HG03469 (cell line): ENCODE data around the gene TUSC2.

ENCODE experiments used
- ATAC-seq: cut with Tn5 transposase; IDR thresholded peaks from one replicate; pipeline ENCODE4 v1.9.1; 2021; ENCODE audit warnings: mild to moderate bottlenecking, moderate library complexity, moderate number of reproducible peaks; ENCODE audit not compliant: unreplicated experiment

The TUSC2 gene

GRCh38 chr3:50337175-50337861 lies 9.3 kb upstream of the TUSC2 start:
- peak; percentile 43 for ATAC-seq

GRCh38 chr3:50336452-50337174 lies 8.6 kb upstream of the TUSC2 start:
- ATAC-seq, result peak; percentile 1

GRCh38 chr3:50334339-50335075 lies 6.5 kb upstream of the TUSC2 start:
- ATAC-seq, result no peak

- no peak for ATAC-seq
Measured at GRCh38 chr3:50333744-50334328, 5.8 kb upstream of the TUSC2 start.

GRCh38 chr3:50331364-50331907 lies 3.4 kb upstream of the TUSC2 start:
- ATAC-seq, result no peak

DNA sequence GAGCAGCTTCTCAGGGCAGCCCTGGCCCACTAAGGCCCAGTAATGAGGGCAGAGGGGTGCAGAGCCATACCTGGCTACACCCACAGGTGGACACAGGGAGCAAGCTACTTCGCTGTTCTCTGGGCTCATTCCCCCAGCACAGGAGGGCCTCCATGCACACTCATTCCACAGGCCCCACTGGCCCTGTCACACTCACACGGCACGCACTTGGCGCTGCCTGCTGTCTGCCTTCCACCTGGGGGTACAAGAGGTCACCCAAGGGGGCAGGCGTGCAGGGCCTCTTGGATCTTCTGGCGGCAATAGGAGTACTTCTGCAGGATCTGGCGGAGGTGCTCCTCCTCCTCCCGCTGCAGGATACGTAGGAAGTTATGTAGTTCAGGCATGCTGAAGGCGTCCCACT lies 2.3 kb upstream of the TUSC2 start:
- no peak for ATAC-seq

GRCh38 chr3:50327129-50327528 lies 894 bp downstream of the TUSC2 start:
- ATAC-seq, result no peak

DNA sequence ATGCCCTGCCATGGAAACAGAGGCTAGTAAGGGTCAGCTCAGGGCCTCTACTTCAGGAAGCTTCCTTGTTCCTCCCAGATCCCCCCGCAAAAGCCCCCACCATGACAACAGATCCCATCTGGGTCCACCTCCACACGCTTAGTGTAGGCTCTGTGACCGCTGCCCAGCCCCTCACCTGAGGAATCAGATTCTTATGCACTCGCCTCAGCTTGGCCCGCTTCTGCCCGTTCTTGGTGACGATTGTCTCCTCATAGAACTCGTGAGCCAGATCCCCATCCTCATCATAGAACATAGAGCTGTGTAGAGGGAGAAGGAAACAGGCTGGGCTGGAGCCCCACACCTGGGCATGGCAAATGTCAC lies 1.9 kb downstream of the TUSC2 start:
- ATAC-seq, result no peak

GRCh38 chr3:50325497-50326181 lies 2.4 kb downstream of the TUSC2 start:
- ATAC-seq, result no peak

GRCh38 chr3:50325113-50325480 lies 2.9 kb downstream of the TUSC2 start:
- ATAC-seq, result no peak

DNA sequence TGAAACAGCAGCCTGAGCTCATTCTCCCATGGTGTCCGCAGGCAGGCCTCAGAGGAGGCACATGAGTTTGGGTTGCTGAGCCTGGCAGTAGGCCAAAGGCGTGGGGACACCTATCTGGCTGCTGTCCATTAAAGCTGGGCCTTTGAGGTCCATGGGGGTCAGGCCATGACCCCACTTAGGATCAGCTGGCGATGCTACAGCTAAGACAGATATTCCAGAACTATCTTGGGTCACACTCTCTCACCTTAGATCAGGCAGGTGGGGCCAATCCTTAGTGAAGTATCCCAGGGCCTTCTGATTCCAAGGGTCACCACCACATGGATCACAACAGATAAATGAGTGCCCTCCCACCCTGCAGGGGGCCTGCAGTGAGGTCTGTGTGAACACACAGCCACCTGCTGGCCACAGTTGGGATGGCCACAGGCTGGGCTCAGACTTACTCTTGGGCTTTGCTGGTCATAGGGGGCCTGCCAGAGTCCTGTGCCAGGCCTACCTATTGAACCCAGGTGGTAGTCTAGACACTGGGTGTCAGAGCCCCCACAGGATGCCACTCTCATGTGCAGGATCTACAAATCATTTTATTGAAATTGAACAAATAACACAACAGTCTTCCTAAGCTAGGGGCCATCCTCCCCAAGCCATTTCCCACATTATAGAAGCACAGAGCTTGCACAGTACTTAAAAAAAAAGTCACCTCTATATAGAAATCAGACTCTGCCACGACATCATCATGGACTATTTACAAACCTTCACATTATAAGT lies 3.5 kb downstream of the TUSC2 start:
- no peak for ATAC-seq

DNA sequence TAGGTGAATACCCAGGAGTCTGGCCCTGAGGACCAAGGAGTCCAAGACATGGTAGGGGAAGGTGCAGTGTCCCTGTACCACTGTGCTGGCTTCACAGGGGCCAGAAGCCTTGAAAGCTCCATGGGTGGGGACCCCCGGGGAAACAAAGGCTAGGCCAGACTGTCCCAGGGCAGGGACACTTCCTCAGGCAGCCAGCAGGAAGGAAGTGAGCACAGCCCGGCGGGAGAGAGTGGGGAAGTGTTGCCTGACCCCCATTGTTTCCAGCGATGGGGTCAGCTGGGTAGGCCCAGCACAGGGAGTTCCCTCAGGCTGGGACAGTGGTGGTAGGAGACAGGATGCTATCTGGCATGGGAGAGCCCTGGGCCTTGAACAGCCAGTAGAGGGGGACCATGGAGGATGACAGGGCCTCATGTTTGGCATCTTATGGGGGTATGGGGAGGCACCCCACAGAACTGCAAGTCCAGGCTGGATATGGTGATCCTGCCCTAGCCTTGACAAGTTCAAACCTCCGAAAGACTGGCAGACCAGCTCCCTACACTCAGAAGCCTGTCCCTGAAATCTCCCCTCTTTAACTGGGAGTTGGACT lies 4.3 kb downstream of the TUSC2 start:
- no peak for ATAC-seq

DNA sequence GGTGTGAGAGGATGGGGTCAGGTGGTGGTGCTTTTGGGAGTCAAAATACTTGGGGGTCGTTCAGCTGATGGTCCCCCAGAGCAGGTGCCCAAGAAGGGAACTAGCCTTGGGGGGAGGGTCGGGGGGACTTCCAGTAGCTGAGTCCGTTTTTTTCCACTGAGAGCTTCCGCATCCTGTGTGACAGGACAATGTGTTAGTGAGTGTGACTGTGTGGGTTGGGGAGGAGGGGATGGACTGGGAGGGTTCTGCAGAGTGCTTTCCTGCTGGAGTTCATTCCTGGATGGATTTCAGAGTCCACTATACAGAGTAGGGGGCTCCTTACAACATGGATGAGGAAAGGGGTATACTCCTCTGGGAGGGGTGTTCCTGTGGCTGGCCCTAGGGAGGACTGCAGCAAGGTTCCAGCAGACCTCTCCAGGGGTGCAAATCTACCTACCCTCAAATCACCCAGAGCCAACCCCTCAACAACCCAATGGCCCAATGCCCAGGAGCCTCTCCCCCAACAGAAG lies 4.9 kb downstream of the TUSC2 start:
- ATAC-seq, result no peak

- no peak for ATAC-seq
Measured at GRCh38 chr3:50322386-50323091, 5.5 kb downstream of the TUSC2 start, which contains the start of gene HYAL2. HYAL2 (minus strand) TSS chr3:50322745; CDS start chr3:50320489, 2,256 bp downstream.

GRCh38 chr3:50322115-50322385 lies 6.0 kb downstream of the TUSC2 start:
- no peak for ATAC-seq

DNA sequence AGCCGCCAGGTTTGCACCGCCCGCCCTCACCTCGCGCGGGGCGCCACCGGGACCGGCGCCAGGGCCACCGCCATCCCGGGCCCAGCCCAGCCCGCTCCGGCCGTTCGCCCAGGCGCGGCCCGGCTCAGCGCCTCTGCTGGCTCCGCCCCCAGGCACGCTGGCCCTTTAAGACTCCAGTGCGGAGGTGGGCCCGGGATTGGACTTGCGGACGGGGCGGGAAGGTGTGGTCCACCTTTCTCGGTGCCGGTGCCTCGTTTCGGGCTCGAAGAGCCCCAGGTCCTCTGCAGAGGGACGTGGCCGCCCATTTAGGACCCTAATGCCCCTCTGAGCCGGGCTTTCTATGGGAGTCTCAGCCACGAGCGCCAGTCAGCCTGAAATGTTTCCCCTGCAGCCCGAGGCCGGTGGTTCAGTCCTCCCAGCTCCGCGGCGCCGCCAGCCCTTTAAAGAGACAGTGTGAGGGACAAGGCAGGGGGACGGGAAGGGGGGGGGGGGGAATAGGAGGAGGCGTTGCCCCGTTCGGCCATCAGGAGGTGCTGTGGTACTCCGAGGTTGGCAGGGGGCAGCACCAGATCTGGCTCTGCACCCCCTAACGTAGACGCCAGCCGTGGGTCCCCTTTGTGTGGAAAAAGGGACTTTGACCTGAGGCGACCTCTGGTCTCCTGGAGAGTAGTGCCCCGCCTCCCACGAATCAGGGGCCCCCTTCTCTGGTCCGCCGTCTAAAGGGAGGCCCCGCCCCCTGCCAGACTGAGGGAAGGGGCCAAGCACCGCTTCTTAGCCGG lies 6.5 kb downstream of the TUSC2 start:
- peak; percentile 41 for ATAC-seq

DNA sequence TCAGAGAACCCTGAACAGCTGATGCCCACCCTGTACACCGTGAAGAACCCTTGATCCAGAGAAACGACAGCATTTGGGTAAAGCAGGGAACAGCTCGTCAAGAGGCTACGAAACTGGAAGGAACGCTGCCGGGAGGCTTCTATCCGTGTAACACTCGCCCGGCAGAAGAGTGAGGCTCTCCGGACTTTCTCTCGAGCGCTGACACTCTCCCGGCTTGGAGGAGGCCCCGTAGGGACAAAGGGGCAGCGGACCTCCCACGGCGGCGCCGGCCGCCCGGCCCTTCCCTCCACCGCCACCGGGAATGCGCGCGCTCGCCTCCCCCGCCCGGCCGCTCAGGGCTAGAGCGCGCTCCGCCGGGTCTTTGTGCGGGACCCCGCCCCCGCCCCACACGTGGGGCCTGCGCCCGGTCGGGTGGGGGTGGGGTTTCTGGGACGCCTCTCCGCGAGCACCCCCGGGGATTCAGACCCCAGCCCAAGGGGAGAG lies 7.1 kb downstream of the TUSC2 start:
- ATAC-seq, result peak; percentile 23
